ENCODE measurements around the gene PGS1. TPM values are rescaled to one million over a fixed set of nuclear protein-coding genes. Genes with fewer than 3 reads are reported as not detected.

Gene PGS1
- total and polyA plus RNA-seq, 8 donors = 11.9 to 209 (median 31.6) TPM

DNA sequence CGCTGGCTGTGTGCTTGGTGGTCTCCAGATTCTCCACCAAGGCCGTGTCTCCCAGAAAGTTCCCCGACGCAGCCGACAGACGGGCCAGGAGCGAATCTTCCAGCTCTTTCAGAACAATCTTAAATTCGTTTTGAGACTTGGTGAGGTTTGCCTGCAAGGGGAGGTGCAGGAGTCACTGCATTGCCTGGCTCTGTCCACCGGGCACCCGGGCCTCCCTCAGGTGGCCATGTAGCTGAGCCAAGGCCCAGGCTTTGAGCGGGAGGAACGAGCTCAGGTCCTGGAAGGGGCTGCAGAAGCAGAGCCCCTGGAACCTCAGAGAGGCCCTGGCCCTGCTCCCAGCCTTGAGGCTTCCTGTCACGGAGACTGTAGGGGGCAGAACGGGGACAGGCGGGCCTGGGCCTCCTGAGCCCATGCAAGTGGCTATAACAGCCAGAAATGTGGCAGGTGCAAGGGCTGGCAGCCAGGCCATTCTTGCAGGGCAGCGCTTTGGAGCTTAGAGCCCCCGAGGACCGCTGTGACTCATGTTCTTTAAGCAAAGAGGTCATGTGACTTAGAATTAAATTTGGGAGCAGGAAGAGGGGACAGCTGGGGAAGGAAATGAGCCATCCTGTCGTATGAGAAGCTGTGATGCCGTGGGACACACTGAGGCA is 72.4 kb downstream of the PGS1 start:
- Histone ChIP-seq H3K27me3 (no peaks in the 10 kb centered on the region), H3K27ac (no peak overlapping the region), H3K4me3 (no peak overlapping the region), H3K9me3 (no peaks in the 10 kb centered on the region), H3K36me3 (no peaks in the 10 kb centered on the region), H3K4me1 (no peaks in the 10 kb centered on the region)
- 63 to 75% (median 71%) methylated on average over 18 to 20 of the region's 20 CpGs for WGBS, 5 donors
- TF ChIP-seq POLR2AphosphoS5 (IDR thresholded peaks at IDR 0.05) (no peak), EP300 (IDR thresholded peaks at IDR 0.05) (no peak)
- no peak for DNase-seq
- intact Hi-C loops (cut with DNase I; ENCODE audit: low total_unique reads) = no loop called here

DNA sequence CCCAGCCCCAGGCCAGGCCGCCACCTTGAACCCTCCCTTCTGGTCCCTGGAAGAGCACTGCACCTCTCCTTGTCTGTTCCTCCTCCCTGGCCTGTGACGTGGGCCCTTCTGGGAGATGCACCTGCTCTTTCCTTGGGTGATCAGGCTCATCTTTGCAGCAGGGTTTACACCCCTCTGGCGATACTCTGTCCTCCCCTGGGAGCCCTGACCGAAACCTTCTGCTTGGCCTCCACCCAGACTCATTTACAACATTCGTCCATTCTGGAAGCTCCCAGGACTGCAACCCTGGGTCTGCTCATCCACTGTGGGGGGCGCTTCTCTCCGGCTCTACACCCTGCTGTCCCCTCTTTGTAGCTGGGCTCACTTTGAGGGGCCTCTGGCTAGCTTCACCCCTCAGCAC is 73.3 kb downstream of the PGS1 start:
- DNase-seq = no peak
- intact Hi-C loops (cut with DNase I; ENCODE audit: low total_unique reads) = no loop called here
- Histone ChIP-seq H3K4me1 (no peaks in the 10 kb centered on the region), H3K4me3 (no peak overlapping the region), H3K9me3 (no peaks in the 10 kb centered on the region), H3K36me3 (no peaks in the 10 kb centered on the region), H3K27ac (no peak overlapping the region), H3K27me3 (peaks cover 0 to 7% (median 0%) of the 10 kb centered on the region in 3 donors)
- TF ChIP-seq POLR2A (IDR thresholded peaks at IDR 0.05) (no peak), POLR2AphosphoS5 (IDR thresholded peaks at IDR 0.05) (no peak), EP300 (IDR thresholded peaks at IDR 0.05) (no peak)
- TF ChIP-seq, protein P1, sequence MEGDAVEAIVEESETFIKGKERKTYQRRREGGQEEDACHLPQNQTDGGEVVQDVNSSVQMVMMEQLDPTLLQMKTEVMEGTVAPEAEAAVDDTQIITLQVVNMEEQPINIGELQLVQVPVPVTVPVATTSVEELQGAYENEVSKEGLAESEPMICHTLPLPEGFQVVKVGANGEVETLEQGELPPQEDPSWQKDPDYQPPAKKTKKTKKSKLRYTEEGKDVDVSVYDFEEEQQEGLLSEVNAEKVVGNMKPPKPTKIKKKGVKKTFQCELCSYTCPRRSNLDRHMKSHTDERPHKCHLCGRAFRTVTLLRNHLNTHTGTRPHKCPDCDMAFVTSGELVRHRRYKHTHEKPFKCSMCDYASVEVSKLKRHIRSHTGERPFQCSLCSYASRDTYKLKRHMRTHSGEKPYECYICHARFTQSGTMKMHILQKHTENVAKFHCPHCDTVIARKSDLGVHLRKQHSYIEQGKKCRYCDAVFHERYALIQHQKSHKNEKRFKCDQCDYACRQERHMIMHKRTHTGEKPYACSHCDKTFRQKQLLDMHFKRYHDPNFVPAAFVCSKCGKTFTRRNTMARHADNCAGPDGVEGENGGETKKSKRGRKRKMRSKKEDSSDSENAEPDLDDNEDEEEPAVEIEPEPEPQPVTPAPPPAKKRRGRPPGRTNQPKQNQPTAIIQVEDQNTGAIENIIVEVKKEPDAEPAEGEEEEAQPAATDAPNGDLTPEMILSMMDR (IDR thresholded peaks at IDR 0.05) = no peak
- WGBS, 5 donors = 86 to 90% (median 88%) methylated on average over 7 of the region's 7 CpGs

DNA sequence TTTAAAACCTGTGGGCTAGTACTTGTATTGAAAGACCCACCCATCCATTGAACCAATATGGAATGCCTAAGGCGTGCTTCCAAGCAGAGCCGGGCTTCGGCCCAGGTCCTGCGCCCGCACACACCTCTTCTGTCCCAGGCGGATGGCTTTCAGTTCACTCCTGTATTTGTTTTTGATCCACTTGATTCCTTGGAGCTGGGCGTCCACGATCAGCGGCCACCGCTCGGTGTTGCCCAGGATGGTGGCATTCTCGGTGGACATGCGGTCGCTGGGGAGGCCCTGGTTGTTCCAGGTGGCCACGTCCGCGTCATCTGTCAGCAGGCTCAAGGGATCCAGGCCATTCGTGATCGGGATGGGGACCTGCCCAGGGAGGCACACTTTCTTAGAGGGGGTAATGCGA is 75.9 kb downstream of the PGS1 start:
- H3K9me3 ChIP-seq = no peaks in the 10 kb centered on the region
- intact Hi-C loops (cut with DNase I; ENCODE audit: low total_unique reads) = no loop called here
- H3K36me3 ChIP-seq = no peaks in the 10 kb centered on the region
- WGBS, 5 donors = 92 to 95% (median 94%) methylated on average over 20 of the region's 20 CpGs
- peaks cover 0 to 8% (median 0%) of the 10 kb centered on the region in 3 donors for H3K27me3 ChIP-seq
- TF ChIP-seq POLR2A (IDR thresholded peaks at IDR 0.05) (no peak), EP300 (IDR thresholded peaks at IDR 0.05) (no peak), POLR2AphosphoS5 (IDR thresholded peaks at IDR 0.05) (no peak)
- TF ChIP-seq, protein P1 (IDR thresholded peaks at IDR 0.05) = no peak
- H3K27ac ChIP-seq = no peak overlapping the region
- no peak for DNase-seq
- no peaks in the 10 kb centered on the region for H3K4me1 ChIP-seq
- no peak overlapping the region for H3K4me3 ChIP-seq

DNA sequence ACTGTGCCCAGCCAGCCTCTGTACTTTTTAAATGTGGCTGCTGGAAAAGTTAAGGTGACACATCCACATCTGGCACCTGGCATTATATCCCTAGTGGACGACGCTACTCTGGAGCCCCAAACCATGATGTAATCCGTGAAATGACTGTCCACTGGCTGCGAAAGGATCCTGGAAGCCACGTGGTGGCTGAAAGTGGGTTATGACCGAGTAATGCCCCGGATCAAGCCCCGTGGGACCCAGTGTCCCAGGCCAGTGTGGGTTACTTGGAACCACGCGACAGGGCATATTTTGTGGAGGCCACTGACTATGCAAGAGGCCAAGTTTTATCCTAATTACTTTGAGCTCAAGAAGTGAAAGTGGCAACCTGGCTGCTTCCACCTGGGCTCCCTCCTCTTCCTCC is 79.6 kb downstream of the PGS1 start:
- intact Hi-C loops (cut with DNase I; ENCODE audit: low total_unique reads) = no loop called here
- H3K27ac ChIP-seq = no peak overlapping the region
- H3K4me3 ChIP-seq = no peak overlapping the region
- peaks cover 0 to 8% (median 0%) of the 10 kb centered on the region in 3 donors for H3K27me3 ChIP-seq
- no peaks in the 10 kb centered on the region for H3K36me3 ChIP-seq
- no peaks in the 10 kb centered on the region for H3K9me3 ChIP-seq
- no peak for DNase-seq
- no peaks in the 10 kb centered on the region for H3K4me1 ChIP-seq
- WGBS, 5 donors = 79 to 91% (median 83%) methylated on average over 8 to 10 of the region's 10 CpGs
- TF ChIP-seq, protein P1 (IDR thresholded peaks at IDR 0.05) = no peak
- TF ChIP-seq POLR2A (IDR thresholded peaks at IDR 0.05) (no peak), POLR2AphosphoS5 (IDR thresholded peaks at IDR 0.05) (no peak), EP300 (IDR thresholded peaks at IDR 0.05) (no peak)

DNA sequence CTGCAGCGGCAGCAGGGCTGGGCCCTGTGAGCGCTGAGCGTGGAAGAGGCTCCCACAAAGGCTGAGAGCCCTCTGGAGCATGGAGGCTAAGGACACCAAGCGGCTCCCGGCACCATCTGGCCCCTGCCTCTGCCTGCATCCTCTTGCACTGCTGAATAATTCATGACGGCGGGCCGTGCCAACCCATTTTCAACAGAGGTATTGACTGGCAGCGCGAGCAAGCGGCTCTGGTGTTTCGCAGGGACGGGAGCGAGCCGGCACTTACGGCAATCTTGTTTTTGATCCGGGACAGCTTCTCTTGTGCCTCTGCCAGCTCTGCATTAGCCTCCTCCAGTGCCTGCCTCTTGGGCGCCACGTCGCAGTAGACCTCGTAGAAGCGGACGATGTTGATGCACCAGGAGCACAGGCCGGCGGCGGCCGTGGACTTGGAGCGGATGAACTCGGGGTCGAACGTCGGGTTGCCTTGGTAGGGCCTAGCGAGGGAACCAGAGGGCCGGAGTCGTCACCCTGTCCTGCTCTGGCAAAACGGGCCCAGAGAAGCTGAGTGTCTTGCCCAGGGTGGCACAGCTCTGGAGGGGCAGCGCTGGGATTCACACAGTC is 80.4 kb downstream of the PGS1 start:
- no peak for DNase-seq
- Histone ChIP-seq H3K36me3 (no peaks in the 10 kb centered on the region), H3K4me1 (no peaks in the 10 kb centered on the region), H3K9me3 (no peaks in the 10 kb centered on the region), H3K27me3 (peaks cover 0 to 8% (median 0%) of the 10 kb centered on the region in 3 donors), H3K4me3 (no peak overlapping the region), H3K27ac (no peak overlapping the region)
- no peak for TF ChIP-seq POLR2AphosphoS5 (IDR thresholded peaks at IDR 0.05)
- TF ChIP-seq POLR2A (IDR thresholded peaks at IDR 0.05) = no peak
- TF ChIP-seq, protein P1 (IDR thresholded peaks at IDR 0.05) = no peak
- no peak for TF ChIP-seq EP300 (IDR thresholded peaks at IDR 0.05)
- WGBS, 5 donors = 91 to 93% (median 92%) methylated on average over 36 to 37 of the region's 37 CpGs
- intact Hi-C loops (cut with DNase I; ENCODE audit: low total_unique reads) = no loop called here

Measured in stomach (tissue), 9 donors.